ENCODE measurements around the gene DUSP22. TPM values are rescaled to one million over a fixed set of nuclear protein-coding genes. Genes with fewer than 3 reads are reported as not detected.

DUSP22 gene
- total RNA-seq, 1 experiment from 2014 or later: 25.0 TPM

DNA sequence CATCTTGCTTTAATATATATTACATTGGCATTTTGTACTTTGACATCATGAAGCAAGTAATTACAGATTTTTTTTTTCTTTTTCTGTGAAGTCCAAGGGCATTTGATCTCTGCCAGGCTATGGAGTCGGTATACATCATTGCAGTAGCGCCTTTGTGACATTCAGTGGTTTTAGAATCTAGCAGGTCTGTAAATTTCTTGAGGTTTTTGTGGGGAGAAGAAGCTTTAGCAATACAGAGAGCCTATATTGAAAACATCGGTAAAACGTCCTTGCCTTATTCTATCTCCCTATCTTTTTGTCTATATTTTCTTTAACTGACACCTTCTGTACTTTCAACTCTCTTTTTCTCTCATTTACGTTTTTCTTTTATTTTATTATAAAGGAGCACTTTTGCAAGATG is 47.2 kb downstream of the DUSP22 start:
- Histone ChIP-seq H3K23me2 (ENCODE audit: insufficient read length, low read depth, low read length, poor library complexity, severe bottlenecking) (no peaks in the 10 kb centered on the region), H3K18ac (ENCODE audit: insufficient read length, low read depth, low read length) (no peak overlapping the region), H3K27ac (ENCODE audit: insufficient read length, low read depth, low read length) (no peak overlapping the region), H3K4ac (ENCODE audit: low read depth, low read length) (no peak overlapping the region), H3K9me3 (ENCODE audit: control insufficient read depth, low read depth, low read length) (peaks cover 92% of the 10 kb centered on the region), H2BK20ac (ENCODE audit: low read depth, low read length, poor library complexity, severe bottlenecking) (no peak overlapping the region), H2BK12ac (ENCODE audit: insufficient read length, low read depth, low read length) (no peak overlapping the region), H2BK15ac (ENCODE audit: low read depth, low read length) (no peak overlapping the region), H3K4me1 (ENCODE audit: insufficient read depth, low read length) (no peaks in the 10 kb centered on the region), H2AK5ac (ENCODE audit: insufficient read length, low read length) (no peak overlapping the region), H2BK5ac (ENCODE audit: insufficient read length, low read length) (no peak overlapping the region), H4K8ac (replicated peaks; ENCODE audit: insufficient read length, low read depth, low read length) (no peak overlapping the region), H4K5ac (ENCODE audit: insufficient read length, low read depth, low read length) (no peak overlapping the region), H4K20me1 (ENCODE audit: control insufficient read depth, insufficient read depth, insufficient read length) (no peaks in the 10 kb centered on the region), H2AFZ (ENCODE audit: low read length) (no peak overlapping the region), H4K91ac (ENCODE audit: insufficient read length, low read depth, low read length) (no peak overlapping the region), H3K79me2 (ENCODE audit: insufficient read depth, low read length) (no peaks in the 10 kb centered on the region), H3K79me1 (ENCODE audit: insufficient read depth, low read depth, low read length, poor library complexity, severe bottlenecking) (no peaks in the 10 kb centered on the region), H3K14ac (ENCODE audit: insufficient read depth, low read length) (no peak overlapping the region), H3K9ac (ENCODE audit: extremely low read depth, insufficient read length, low read length) (no peak overlapping the region), H3K27me3 (ENCODE audit: insufficient read depth, low read length) (no peaks in the 10 kb centered on the region), H3K4me2 (ENCODE audit: insufficient read depth, insufficient read length, low read length) (no peak overlapping the region), H2BK120ac (ENCODE audit: low read depth, low read length, poor library complexity, severe bottlenecking) (no peak overlapping the region), H3K56ac (ENCODE audit: insufficient read length, low read depth, low read length) (no peak overlapping the region), H3T11ph (ENCODE audit: low read length) (no peak overlapping the region), H3K23ac (ENCODE audit: insufficient read length, low read depth, low read length) (no peak overlapping the region)
- H3K4me1 Mint-ChIP-seq: no peaks in the 10 kb centered on the region
- no peak overlapping the region for H3K27ac Mint-ChIP-seq
- peaks cover 79 to 80% of the 10 kb centered on the region in 2 experiments for H3K9me3 Mint-ChIP-seq
- no peaks in the 10 kb centered on the region; the same call in 1 of the 2 replicates for H3K27me3 Mint-ChIP-seq (ENCODE audit: low read depth)
- DNase-seq: no peak
- peaks cover 12 to 34% (median 13%) of the 10 kb centered on the region in 3 experiments; a peak in 5 of 7 replicates for H3K36me3 Mint-ChIP-seq (ENCODE audit: insufficient read depth in 1 of 3, low read depth in 3 of 3)
- WGBS (ENCODE audit: extremely low coverage, insufficient read length, low lambda C conversion rate): no CpG with 5 or more reads among the region's 5 CpGs
- H3K4me3 Mint-ChIP-seq: no peak overlapping the region
- TF ChIP-seq CTCF (conservative IDR thresholded peaks at IDR 0.05): no peak

Measured in H9 (cell line).